Stimulated activated naive B cell treated with anti-CD40 and anti-IgM and Interleukin-4, amounts not matched to agents 10 μg/mL and 1 μg/mL and 100 μg/mL, for 72 hours (primary cell): ENCODE measurements around the gene MRPL36.

Source experiments
- ATAC-seq, 2 donors: fragments of 150-1000 bp; cut with Tn5 transposase; replicated peaks; 2 replicates each; pipeline ENCODE4 v1.10.0; 2021; ENCODE audit warnings: moderate library complexity in 1 of 2
- DNase-seq: peaks from one replicate; pipeline ENCODE4 v3.0.0; 2021
- H3K27ac Mint-ChIP-seq: one replicate; pipeline ENCODE4 v1.8.0; 2022; ENCODE audit warnings: mild to moderate bottlenecking, mixed read lengths
- H3K27me3 Mint-ChIP-seq, 2 donors: one replicate each; pipeline ENCODE4 v1.8.0; 2022; ENCODE audit warnings: mixed read lengths in 2 of 2
- H3K36me3 Mint-ChIP-seq, 2 donors: one replicate each; pipeline ENCODE4 v1.8.0; 2022; ENCODE audit warnings: mixed read lengths in 2 of 2, mild to moderate bottlenecking in 1 of 2
- H3K4me1 Mint-ChIP-seq, 2 donors: one replicate each; pipeline ENCODE4 v1.8.0; 2022; ENCODE audit warnings: mixed read lengths in 2 of 2, mild to moderate bottlenecking in 1 of 2
- H3K4me3 Mint-ChIP-seq, 2 donors: one replicate each; pipeline ENCODE4 v1.8.0; 2022; ENCODE audit warnings: mild to moderate bottlenecking in 2 of 2, mixed read lengths in 2 of 2, moderate library complexity in 1 of 2
- H3K9me3 Mint-ChIP-seq, 2 donors: one replicate each; pipeline ENCODE4 v1.8.0; 2022; ENCODE audit warnings: mixed read lengths in 2 of 2, mild to moderate bottlenecking in 1 of 2

Gene MRPL36

GRCh38 chr5:1780614-1780930 lies 19.1 kb downstream of the MRPL36 start:
- no peak overlapping the region for H3K4me3 Mint-ChIP-seq
- peaks cover 18 to 21% of the 10 kb centered on the region in 2 donors for H3K4me1 Mint-ChIP-seq
- H3K9me3 Mint-ChIP-seq, result peaks cover 0 to 2% of the 10 kb centered on the region in 2 donors
- DNase-seq (no peak), ATAC-seq (no peak)
- H3K27ac Mint-ChIP-seq, result no peak overlapping the region
- H3K36me3 Mint-ChIP-seq, result no peaks in the 10 kb centered on the region
- H3K27me3 Mint-ChIP-seq, result peaks cover 32 to 39% of the 10 kb centered on the region in 2 donors

GRCh38 chr5:1779782-1780613 lies 19.6 kb downstream of the MRPL36 start:
- H3K27ac Mint-ChIP-seq, result no peak overlapping the region
- H3K9me3 Mint-ChIP-seq, result peaks cover 0 to 2% of the 10 kb centered on the region in 2 donors
- peaks cover 18 to 21% of the 10 kb centered on the region in 2 donors for H3K4me1 Mint-ChIP-seq
- H3K4me3 Mint-ChIP-seq, result no peak overlapping the region
- peaks cover 31 to 37% of the 10 kb centered on the region in 2 donors for H3K27me3 Mint-ChIP-seq
- H3K36me3 Mint-ChIP-seq, result no peaks in the 10 kb centered on the region
- ATAC-seq (no peak), DNase-seq (no peak)

GRCh38 chr5:1779021-1779680 lies 20.5 kb downstream of the MRPL36 start:
- Mint-ChIP-seq H3K4me1 (peaks cover 12 to 16% of the 10 kb centered on the region in 2 donors), H3K27ac (no peak overlapping the region)
- DNase-seq, result no peak

GRCh38 chr5:1778138-1779020 lies 21.3 kb downstream of the MRPL36 start:
- Mint-ChIP-seq H3K9me3 (peaks cover 0 to 2% of the 10 kb centered on the region in 2 donors), H3K27ac (no peak overlapping the region), H3K27me3 (peaks cover 23 to 29% of the 10 kb centered on the region in 2 donors), H3K36me3 (no peaks in the 10 kb centered on the region), H3K4me3 (no peak overlapping the region), H3K4me1 (peaks cover 10 to 11% of the 10 kb centered on the region in 2 donors)
- ATAC-seq, result no peak
- DNase-seq, result no peak

More at GRCh38 chr5:1779021-1779680, 20.5 kb downstream of the MRPL36 start:
- Mint-ChIP-seq H3K9me3 (peaks cover 0 to 2% of the 10 kb centered on the region in 2 donors), H3K36me3 (no peaks in the 10 kb centered on the region), H3K27me3 (peaks cover 24 to 29% of the 10 kb centered on the region in 2 donors), H3K4me3 (no peak overlapping the region)
- no peak for ATAC-seq

- H3K4me1 Mint-ChIP-seq, result peaks cover 3 to 4% of the 10 kb centered on the region in 2 donors
- no peak overlapping the region for H3K4me3 Mint-ChIP-seq
- ATAC-seq (no peak), DNase-seq (no peak)
- peaks cover 0 to 2% of the 10 kb centered on the region in 2 donors for H3K9me3 Mint-ChIP-seq
- peaks cover 22 to 35% of the 10 kb centered on the region in 2 donors for H3K27me3 Mint-ChIP-seq
- H3K36me3 Mint-ChIP-seq, result no peaks in the 10 kb centered on the region
- no peak overlapping the region for H3K27ac Mint-ChIP-seq
Measured at GRCh38 chr5:1777281-1778137, 22.1 kb downstream of the MRPL36 start.

GRCh38 chr5:1776831-1777230 lies 22.8 kb downstream of the MRPL36 start:
- Mint-ChIP-seq H3K4me1 (no peaks in the 10 kb centered on the region), H3K36me3 (no peaks in the 10 kb centered on the region), H3K27me3 (peaks cover 23 to 42% of the 10 kb centered on the region in 2 donors), H3K4me3 (no peak overlapping the region), H3K27ac (no peak overlapping the region), H3K9me3 (peaks cover 0 to 2% of the 10 kb centered on the region in 2 donors)
- ATAC-seq (no peak), DNase-seq (no peak)

GRCh38 chr5:1772634-1773033 lies 27.0 kb downstream of the MRPL36 start:
- Mint-ChIP-seq H3K27me3 (peaks cover 31 to 43% of the 10 kb centered on the region in 2 donors), H3K36me3 (no peaks in the 10 kb centered on the region), H3K9me3 (peaks cover 0 to 2% of the 10 kb centered on the region in 2 donors), H3K27ac (no peak overlapping the region), H3K4me3 (no peak overlapping the region), H3K4me1 (no peaks in the 10 kb centered on the region)
- no peak for ATAC-seq
- no peak for DNase-seq

- Mint-ChIP-seq H3K9me3 (peaks cover 0 to 2% of the 10 kb centered on the region in 2 donors), H3K4me1 (no peaks in the 10 kb centered on the region), H3K27me3 (peaks cover 26 to 37% of the 10 kb centered on the region in 2 donors), H3K27ac (no peak overlapping the region), H3K36me3 (no peaks in the 10 kb centered on the region), H3K4me3 (no peak overlapping the region)
- DNase-seq, result no peak
- no peak for ATAC-seq
Measured at GRCh38 chr5:1771149-1772065, 28.2 kb downstream of the MRPL36 start.

- Mint-ChIP-seq H3K36me3 (no peaks in the 10 kb centered on the region), H3K27me3 (peaks cover 30 to 37% of the 10 kb centered on the region in 2 donors), H3K27ac (no peak overlapping the region), H3K9me3 (peaks cover 0 to 1% of the 10 kb centered on the region in 2 donors), H3K4me1 (no peaks in the 10 kb centered on the region), H3K4me3 (no peak overlapping the region)
- DNase-seq, result no peak
- no peak for ATAC-seq
Measured at GRCh38 chr5:1770443-1770802, 29.2 kb downstream of the MRPL36 start.

- peaks cover 0 to 1% of the 10 kb centered on the region in 2 donors for H3K9me3 Mint-ChIP-seq
- no peaks in the 10 kb centered on the region for H3K36me3 Mint-ChIP-seq
- no peaks in the 10 kb centered on the region for H3K4me1 Mint-ChIP-seq
- H3K27ac Mint-ChIP-seq, result no peak overlapping the region
- ATAC-seq, result no peak
- peaks cover 33 to 38% of the 10 kb centered on the region in 2 donors for H3K27me3 Mint-ChIP-seq
- DNase-seq, result no peak
- H3K4me3 Mint-ChIP-seq, result no peak overlapping the region
Measured at GRCh38 chr5:1769752-1770442, 29.7 kb downstream of the MRPL36 start.

- Mint-ChIP-seq H3K27me3 (peaks cover 37 to 46% of the 10 kb centered on the region in 2 donors), H3K9me3 (peaks cover 0 to 1% of the 10 kb centered on the region in 2 donors), H3K36me3 (no peaks in the 10 kb centered on the region), H3K4me1 (no peaks in the 10 kb centered on the region), H3K4me3 (no peak overlapping the region), H3K27ac (no peak overlapping the region)
- DNase-seq, result no peak
- no peak for ATAC-seq
Measured at GRCh38 chr5:1769017-1769640, 30.5 kb downstream of the MRPL36 start.
